NCI-H446 (cell line): ENCODE data around the gene CDKN2B-AS1.

Experiments
- DNase-seq, 2 experiments: peaks; one replicate each; lab custom pipeline; 2025; lab: John Stamatoyannopoulos, UW

The CDKN2B-AS1 gene

DNA sequence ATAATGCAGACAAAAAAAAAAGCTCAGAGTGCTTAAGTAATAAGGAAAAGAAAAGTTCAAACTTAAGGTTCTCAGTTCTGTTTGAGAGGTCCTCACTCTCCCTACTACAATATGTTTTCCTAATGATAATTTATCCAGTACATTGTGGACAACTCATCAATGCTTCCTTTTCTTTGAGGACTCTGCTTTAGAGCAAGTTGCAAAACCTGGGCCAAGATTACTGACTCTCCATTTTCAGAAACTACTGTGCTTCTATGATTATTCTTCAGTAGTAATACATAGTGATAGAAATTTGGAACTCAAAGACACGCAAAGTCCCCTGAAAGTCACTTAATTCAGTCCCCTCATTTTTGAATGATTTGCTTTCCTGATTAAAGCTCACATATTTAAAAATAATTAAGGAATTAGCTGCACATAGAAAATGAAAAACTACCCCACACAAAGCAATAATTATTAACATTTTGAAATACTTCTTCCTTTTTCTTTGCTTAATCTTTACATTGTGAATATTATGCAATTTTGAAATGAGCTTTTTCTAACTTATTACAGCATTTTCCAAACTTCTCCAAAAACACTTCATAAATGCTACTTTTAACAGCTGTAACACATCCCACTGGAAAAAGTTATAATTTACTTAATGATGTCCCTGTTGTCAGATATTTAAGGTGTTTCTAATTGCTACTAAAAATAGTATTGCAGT is 11.6 kb upstream of the CDKN2B-AS1 start:
- DNase-seq = no peak

- no peak for DNase-seq
Observed at GRCh38 chr9:21983561-21983935, 11.0 kb upstream of the CDKN2B-AS1 start.

- DNase-seq = no peak
Observed at GRCh38 chr9:21984101-21984500, 10.5 kb upstream of the CDKN2B-AS1 start.

GRCh38 chr9:21985964-21986667 is 8.5 kb upstream of the CDKN2B-AS1 start:
- DNase-seq = no peak

DNA sequence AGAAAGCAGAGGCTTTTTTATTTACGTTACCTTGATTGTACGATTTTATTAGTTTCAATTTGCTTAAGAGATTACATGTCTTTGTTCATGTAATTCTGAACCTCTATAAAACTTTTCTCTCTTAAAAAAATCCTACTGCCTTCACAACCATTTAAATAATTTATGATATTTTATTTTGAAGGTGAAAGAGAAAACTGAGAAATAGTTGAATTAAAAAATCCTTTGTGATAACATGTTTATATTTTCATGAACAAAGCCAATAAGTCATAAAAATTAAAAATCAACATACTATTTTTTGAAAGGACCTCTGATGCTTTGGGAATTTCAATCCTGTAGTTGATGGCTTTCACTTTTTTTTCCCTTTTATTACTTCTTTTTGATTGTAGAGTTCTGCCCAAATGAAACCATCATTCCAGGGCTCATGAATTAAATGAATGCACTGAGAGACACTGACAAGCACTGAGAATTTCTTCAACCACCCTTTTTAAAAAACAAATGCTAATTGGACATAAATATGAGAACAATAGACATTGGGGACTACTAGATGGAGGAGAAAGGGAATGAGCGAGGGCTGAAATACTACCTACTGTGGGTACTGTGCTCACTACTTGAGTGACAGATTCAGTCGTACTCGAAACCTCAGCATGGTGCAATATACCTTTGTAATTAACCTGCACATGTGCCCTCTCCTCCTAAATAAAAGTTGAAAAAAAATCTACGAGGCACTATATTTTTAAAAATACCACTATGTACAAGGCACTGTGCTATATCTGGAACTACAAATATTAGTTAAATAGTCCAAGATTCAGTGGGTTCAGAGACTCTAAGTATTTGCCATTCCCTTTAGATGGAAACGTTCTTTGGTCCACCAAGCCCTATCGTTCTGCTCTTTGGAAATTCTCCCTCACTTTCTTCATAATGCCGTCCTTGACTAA is 6.3 kb upstream of the CDKN2B-AS1 start:
- no peak for DNase-seq

- no peak for DNase-seq
Observed at GRCh38 chr9:21989440-21990189, 5.0 kb upstream of the CDKN2B-AS1 start.

GRCh38 chr9:21991072-21991959 is 3.3 kb upstream of the CDKN2B-AS1 start:
- no peak for DNase-seq

DNA sequence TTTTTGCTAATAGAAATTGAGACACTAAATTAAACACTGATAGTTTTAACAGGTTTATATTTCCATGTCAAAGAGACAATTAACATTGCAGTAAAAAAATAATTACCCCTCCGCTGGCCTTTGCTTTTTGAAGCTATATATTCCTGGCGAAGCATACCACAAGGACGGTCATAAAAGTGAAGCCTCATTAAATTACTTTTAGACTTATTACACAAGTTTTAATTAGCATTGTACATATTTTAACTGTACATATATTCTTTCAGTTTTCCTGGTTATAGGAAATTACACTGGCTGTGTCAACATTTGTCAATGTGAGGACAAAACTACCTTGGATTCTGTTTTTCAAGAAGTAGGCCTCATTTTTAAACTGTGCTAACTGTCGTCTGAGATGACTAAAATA is 1.6 kb upstream of the CDKN2B-AS1 start:
- no peak for DNase-seq

DNA sequence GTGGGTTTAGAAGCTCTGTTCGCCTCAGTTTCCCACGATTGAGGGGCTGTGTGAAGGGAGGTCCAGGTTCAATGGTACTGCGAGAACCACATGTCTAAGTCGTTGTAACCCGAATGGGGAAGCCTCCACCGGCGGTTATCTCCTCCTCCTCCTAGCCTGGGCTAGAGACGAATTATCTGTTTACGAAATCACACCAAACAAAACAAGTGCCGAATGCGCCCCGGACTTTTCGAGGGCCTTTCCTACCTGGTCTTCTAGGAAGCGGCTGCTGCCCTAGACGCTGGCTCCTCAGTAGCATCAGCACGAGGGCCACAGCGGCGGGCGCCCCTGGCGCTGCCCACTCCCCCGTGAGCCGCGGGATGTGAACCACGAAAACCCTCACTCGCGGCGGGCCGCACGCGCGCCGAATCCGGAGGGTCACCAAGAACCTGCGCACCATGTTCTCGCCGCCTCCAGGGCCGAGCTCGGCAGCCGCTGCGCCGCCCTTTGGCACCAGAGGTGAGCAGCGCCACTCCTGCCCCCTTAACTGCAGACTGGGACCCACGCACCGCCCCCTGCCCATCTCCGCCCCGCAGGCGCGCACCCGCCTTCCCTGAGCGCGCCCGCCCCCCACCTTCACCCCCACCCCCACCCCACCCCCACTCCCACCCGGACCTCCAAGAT is 567 bp upstream of the CDKN2B-AS1 start, which contains the start of gene CDKN2A:
Gene CDKN2A (minus strand): TSS at position 500 of the 663 bp plus-strand sequence.
- DNase-seq = peak in 1 of 2 experiments; percentile 78

GRCh38 chr9:21995006-21995665 is 545 bp downstream of the CDKN2B-AS1 start:
- DNase-seq = peak; percentile 77 to 85

DNA sequence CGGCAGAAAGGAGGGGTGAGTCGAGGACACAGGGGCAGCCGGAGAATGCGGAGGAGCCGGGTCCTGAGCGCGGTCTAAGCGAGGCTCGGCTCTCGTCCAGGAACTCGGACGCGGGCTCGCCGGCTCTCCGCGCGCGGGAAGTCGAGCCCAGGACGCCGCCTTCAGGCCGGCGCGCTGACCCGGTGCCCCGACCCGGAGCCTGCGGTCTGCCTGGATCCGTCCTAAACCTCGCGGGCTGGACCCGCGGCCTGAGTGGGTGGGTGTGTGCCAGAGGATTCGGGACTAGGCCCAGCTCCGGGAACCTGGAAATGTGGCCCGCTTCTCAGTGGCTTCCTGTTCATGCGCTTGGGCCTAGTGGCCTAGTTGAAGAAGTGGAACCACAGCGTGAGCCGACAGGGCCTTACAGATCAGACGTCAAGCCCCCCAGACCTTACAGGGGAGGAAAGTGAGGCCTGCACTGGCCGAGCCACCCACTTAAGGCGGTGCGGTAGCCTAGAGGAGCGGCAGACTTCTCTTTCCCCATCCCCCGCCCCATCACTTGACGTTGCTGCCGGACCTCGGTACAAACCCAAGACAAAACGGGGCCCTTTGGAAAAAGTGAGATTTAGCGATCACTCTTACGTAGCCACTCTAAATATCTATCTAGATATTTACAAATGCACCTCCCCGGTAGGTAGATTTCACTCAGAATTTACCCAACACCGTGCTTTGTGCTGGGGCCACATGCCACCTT is 1.2 kb downstream of the CDKN2B-AS1 start:
- DNase-seq = peak in 1 of 2 experiments; percentile 73

DNA sequence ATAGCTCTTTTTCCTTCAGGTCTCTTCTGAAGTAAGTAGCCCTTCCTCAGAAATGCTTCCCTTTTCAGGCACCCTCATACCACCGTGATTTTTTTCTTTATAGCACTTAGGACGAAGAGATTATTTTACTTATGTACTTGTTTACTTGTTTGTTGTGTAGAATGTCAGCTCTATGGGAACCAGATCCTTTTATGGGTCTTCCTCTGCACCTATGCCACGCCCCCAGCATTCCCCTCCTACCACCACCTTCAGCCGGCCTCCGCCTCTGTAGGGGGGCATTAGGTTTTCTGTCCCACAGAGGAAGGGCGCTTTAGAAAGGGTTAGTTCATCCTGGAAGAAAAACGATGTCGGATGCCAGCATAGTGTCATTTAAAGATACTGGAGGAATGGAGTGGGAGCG is 1.8 kb downstream of the CDKN2B-AS1 start:
- DNase-seq = peak; percentile 32

DNA sequence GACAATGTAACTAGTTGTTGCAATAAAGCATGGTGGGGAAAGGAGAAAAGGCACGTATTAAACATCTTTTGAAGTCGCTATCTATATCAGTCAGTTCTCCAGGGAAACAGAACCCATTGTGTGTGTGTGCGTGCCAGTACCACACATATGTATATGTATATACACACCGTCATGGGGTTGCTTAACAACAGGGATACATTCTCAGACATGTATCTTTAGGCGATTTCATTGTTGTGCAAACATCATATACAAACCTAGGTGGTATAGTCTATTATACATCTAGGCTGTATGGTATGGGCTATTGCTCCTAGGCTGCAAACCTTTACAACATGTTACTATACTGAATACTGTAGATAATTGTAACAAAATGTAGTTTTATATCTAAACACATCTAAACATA is 2.3 kb downstream of the CDKN2B-AS1 start:
- DNase-seq = no peak

DNA sequence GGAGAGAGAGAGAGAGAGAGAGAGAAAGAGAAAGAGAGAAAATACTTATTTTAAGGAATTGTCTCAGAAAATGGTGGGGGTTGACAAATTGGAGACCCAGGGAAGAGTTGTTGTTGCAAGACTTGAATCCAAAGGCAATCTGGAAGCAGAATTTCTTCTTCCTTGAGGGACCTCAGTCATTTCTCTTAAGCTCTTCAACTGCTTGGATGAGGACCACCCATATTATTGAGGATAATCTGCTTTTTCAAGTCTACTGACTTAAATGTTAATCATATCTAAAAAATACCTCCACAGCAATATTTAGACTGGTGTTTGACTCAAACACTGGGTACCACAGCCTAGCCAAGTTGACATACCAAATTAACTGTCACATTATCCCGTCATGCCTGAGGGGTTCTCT is 2.9 kb downstream of the CDKN2B-AS1 start:
- no peak for DNase-seq

DNA sequence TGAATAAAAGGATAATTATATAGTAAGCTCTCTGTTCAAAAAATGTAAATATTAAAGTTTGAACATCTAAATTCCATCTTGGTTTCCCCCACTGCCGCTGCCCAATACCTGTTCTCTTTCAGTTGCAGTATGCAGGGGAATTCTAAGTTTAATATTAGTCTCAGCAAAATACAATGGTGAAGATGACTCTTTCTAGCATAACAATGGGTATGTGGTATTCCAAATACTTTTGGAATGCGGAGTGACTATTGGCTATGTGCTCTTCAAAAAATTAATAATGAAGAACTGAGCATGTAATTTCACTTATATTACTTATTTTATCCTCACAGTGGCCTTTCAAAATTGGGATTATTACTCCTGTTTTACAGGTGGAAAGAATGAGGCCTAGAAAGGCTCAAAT is 3.4 kb downstream of the CDKN2B-AS1 start:
- no peak for DNase-seq

- no peak for DNase-seq
Observed at GRCh38 chr9:22002038-22002437, 7.4 kb downstream of the CDKN2B-AS1 start.

DNA sequence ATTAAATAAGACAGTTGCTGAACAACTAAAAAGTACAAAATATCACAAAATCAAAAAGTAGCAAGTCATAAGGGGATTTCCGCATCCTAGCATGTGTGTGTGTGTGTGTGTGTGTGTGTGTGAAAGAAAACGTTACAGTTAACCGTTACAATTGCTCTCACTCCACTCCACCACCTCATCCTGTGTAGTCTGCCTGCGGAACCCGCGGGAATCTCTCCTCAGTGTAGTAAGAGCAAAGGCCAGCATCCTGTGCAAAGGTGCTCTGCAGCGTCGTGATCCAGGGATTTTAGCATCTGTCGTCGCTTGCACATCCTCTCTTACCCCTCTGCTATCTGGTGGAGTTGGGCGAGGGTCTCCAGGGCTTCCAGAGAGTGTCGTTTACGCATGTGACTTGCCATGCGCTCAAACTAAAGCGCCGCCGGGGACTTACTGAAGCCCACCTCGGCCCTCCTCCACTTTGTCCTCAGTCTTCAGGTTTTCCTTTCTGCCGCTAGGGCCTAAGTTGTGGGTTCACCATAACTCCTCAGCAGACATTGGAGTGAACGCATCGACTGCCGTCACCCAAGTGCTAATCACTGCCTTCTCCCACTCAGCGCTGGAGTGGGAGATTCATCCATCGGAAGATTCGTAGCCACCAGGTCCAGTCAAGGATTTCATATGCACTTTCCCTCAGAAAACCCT is 10.6 kb downstream of the CDKN2B-AS1 start:
- no peak for DNase-seq
